MM.1S (cell line): ENCODE measurements around the gene APBA1.

Experiments
- DNase-seq: peaks from one replicate; pipeline ENCODE4 v3.0.0-alpha.2; 2015
- H2AFZ ChIP-seq: fragments of 300-600 bp; sonication (generic); 2 replicates; pipeline ENCODE4 v1.6.0; 2016; ENCODE audit warnings: antibody characterized with exemption, low read length
- H3F3A ChIP-seq: fragments of 300-600 bp; sonication (generic); 2 replicates; pipeline ENCODE4 v1.6.1; 2016; ENCODE audit warnings: mild to moderate bottlenecking, antibody characterized with exemption, low read length, moderate library complexity, mixed read lengths; ENCODE audit not compliant: insufficient read depth
- H3K27ac ChIP-seq: fragments of 300-600 bp; sonication (generic); 2 replicates; pipeline ENCODE4 v1.5.1; 2016; ENCODE audit warnings: mild to moderate bottlenecking, low read length
- H3K27me3 ChIP-seq: fragments of 300-600 bp; sonication (generic); replicated peaks from 2 replicates; pipeline ENCODE4 v1.6.0; 2016; ENCODE audit warnings: low read length; ENCODE audit not compliant: insufficient read depth
- H3K36me3 ChIP-seq: fragments of 300-600 bp; sonication (generic); replicated peaks from 2 replicates; pipeline ENCODE4 v1.6.1; 2016; ENCODE audit warnings: mild to moderate bottlenecking, low read length, mixed read lengths; ENCODE audit not compliant: insufficient read depth
- H3K4me1 ChIP-seq: fragments of 300-600 bp; sonication (generic); 2 replicates; pipeline ENCODE4 v1.6.1; 2016; ENCODE audit warnings: low read length, mixed read lengths
- H3K4me2 ChIP-seq: fragments of 300-600 bp; sonication (generic); 2 replicates; pipeline ENCODE4 v1.6.0; 2016; ENCODE audit warnings: low read depth, low read length
- H3K4me3 ChIP-seq: fragments of 300-600 bp; sonication (generic); 2 replicates; pipeline ENCODE4 v1.5.1; 2016; ENCODE audit warnings: low read length, mixed read lengths
- H3K79me2 ChIP-seq: fragments of 300-600 bp; sonication (generic); 2 replicates; pipeline ENCODE4 v1.6.1; 2016; ENCODE audit warnings: mixed run types, low read length, mixed read lengths
- H3K9ac ChIP-seq: fragments of 300-600 bp; sonication (generic); 2 replicates; pipeline ENCODE4 v1.6.1; 2016; ENCODE audit warnings: low read length, mixed read lengths
- H3K9me2 ChIP-seq: fragments of 300-600 bp; sonication (generic); replicated peaks from 2 replicates; pipeline ENCODE4 v1.6.1; 2016; ENCODE audit warnings: mild to moderate bottlenecking, low read length, mixed read lengths; ENCODE audit not compliant: insufficient read depth
- H3K9me3 ChIP-seq: fragments of 300-600 bp; sonication (generic); replicated peaks from 2 replicates; pipeline ENCODE4 v1.6.1; 2016; ENCODE audit warnings: mild to moderate bottlenecking, low read length, mixed read lengths; ENCODE audit not compliant: insufficient read depth
- H4K20me1 ChIP-seq: fragments of 300-600 bp; sonication (generic); 2 replicates; pipeline ENCODE4 v1.6.1; 2016; ENCODE audit warnings: mild to moderate bottlenecking, low read length, moderate library complexity, mixed read lengths; ENCODE audit not compliant: insufficient read depth
- CTCF ChIP-seq: fragments of 300-600 bp; sonication (generic); IDR thresholded peaks from 2 replicates; pipeline ENCODE4 v1.5.1; 2016; ENCODE audit warnings: antibody characterized with exemption, low read length, mixed read lengths
- EZH2 ChIP-seq: fragments of 300-600 bp; sonication (generic); optimal IDR thresholded peaks from 2 replicates; pipeline ENCODE3; 2017; ENCODE audit warnings: low read depth, mild to moderate bottlenecking, antibody characterized with exemption, low read length, mixed read lengths
- EZH2phosphoT487 ChIP-seq: fragments of 300-600 bp; sonication (generic); IDR thresholded peaks from 2 replicates; pipeline ENCODE4 v1.6.1; 2018; ENCODE audit warnings: antibody characterized with exemption, low read length

The APBA1 gene

GRCh38 chr9:69527454-69527853, 144.7 kb downstream of the APBA1 start:
- H3K9me3 ChIP-seq, result no peaks in the 10 kb centered on the region
- no peaks in the 10 kb centered on the region for H3K9me2 ChIP-seq
- H3K27ac ChIP-seq, result no peak overlapping the region
- no peak overlapping the region for H2AFZ ChIP-seq
- H3K27me3 ChIP-seq, result no peaks in the 10 kb centered on the region
- no peak overlapping the region for H3K4me2 ChIP-seq
- no peak for DNase-seq
- no peaks in the 10 kb centered on the region for H4K20me1 ChIP-seq
- no peaks in the 10 kb centered on the region for H3K36me3 ChIP-seq
- no peaks in the 10 kb centered on the region for H3K79me2 ChIP-seq
- H3K4me3 ChIP-seq, result no peak overlapping the region
- H3K9ac ChIP-seq, result no peak overlapping the region
- no peaks in the 10 kb centered on the region for H3K4me1 ChIP-seq
- H3F3A ChIP-seq, result no peaks in the 10 kb centered on the region
- TF ChIP-seq EZH2phosphoT487 (no peak), EZH2 (no peak), CTCF (no peak)

- H3K79me2 ChIP-seq, result no peaks in the 10 kb centered on the region
- no peak overlapping the region for H3K9ac ChIP-seq
- H3K4me2 ChIP-seq, result no peak overlapping the region
- H3K9me2 ChIP-seq, result no peaks in the 10 kb centered on the region
- TF ChIP-seq EZH2phosphoT487 (no peak), EZH2 (no peak), CTCF (no peak)
- no peak overlapping the region for H3K4me3 ChIP-seq
- H3K9me3 ChIP-seq, result no peaks in the 10 kb centered on the region
- H3K36me3 ChIP-seq, result no peaks in the 10 kb centered on the region
- DNase-seq, result no peak
- no peaks in the 10 kb centered on the region for H3K4me1 ChIP-seq
- no peaks in the 10 kb centered on the region for H3F3A ChIP-seq
- H4K20me1 ChIP-seq, result no peaks in the 10 kb centered on the region
- H2AFZ ChIP-seq, result no peak overlapping the region
- H3K27ac ChIP-seq, result no peak overlapping the region
- no peaks in the 10 kb centered on the region for H3K27me3 ChIP-seq
Observed at GRCh38 chr9:69526699-69527098, 145.5 kb downstream of the APBA1 start.

- Histone ChIP-seq H4K20me1 (no peaks in the 10 kb centered on the region), H3K27ac (no peak overlapping the region), H3K4me2 (no peak overlapping the region), H2AFZ (no peak overlapping the region), H3K9me3 (no peaks in the 10 kb centered on the region), H3K4me3 (no peak overlapping the region), H3K9ac (no peak overlapping the region), H3K36me3 (no peaks in the 10 kb centered on the region), H3F3A (no peaks in the 10 kb centered on the region), H3K79me2 (no peaks in the 10 kb centered on the region), H3K9me2 (no peaks in the 10 kb centered on the region), H3K27me3 (no peaks in the 10 kb centered on the region), H3K4me1 (no peaks in the 10 kb centered on the region)
- DNase-seq, result no peak
- no peak for TF ChIP-seq CTCF
- no peak for TF ChIP-seq EZH2phosphoT487
- no peak for TF ChIP-seq EZH2
Observed at GRCh38 chr9:69519470-69520240, 152.5 kb downstream of the APBA1 start.
